WI38 (cell line): ENCODE results near the gene LAMA5.

Experiments
- H3K4me3 ChIP-seq: 2 replicates; pipeline ENCODE4 v1.5.1; 2011; ENCODE audit warnings: low read depth, mild to moderate bottlenecking, control low read depth, low read length
- CTCF ChIP-seq: IDR thresholded peaks from 2 replicates; pipeline ENCODE4 v1.5.1; 2012; ENCODE audit warnings: low read depth, mild to moderate bottlenecking, control low read depth, low read length

LAMA5 gene

GRCh38 chr20:62402456-62403150 lies 35.5 kb upstream of the LAMA5 start:
- no peak overlapping the region for H3K4me3 ChIP-seq
- TF ChIP-seq CTCF: no peak

GRCh38 chr20:62401331-62401779 lies 34.2 kb upstream of the LAMA5 start:
- TF ChIP-seq CTCF: no peak
- no peak overlapping the region for H3K4me3 ChIP-seq

DNA sequence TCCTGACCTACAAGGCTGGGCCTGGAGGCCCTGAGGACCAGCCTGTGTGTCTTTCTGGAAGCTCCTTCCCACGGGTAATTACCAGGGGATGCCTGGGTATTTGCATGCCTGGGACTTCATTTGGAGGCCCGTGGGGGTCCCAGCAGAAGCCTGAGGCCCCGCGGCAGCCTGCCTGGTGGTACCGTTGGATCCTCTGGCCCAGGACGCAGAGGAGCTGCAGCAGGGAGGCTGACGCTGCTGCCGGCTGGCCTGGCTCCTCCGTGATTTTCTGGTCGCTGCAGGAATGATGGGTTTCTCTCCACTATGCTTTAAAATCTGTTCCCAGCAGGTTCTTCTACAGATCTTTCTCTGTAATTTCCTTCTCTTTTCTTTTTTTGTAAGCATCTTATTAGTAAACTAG lies 33.4 kb upstream of the LAMA5 start:
- H3K4me3 ChIP-seq: no peak overlapping the region
- TF ChIP-seq CTCF: no peak

GRCh38 chr20:62400021-62400420 lies 32.9 kb upstream of the LAMA5 start:
- H3K4me3 ChIP-seq: no peak overlapping the region
- no peak for TF ChIP-seq CTCF

DNA sequence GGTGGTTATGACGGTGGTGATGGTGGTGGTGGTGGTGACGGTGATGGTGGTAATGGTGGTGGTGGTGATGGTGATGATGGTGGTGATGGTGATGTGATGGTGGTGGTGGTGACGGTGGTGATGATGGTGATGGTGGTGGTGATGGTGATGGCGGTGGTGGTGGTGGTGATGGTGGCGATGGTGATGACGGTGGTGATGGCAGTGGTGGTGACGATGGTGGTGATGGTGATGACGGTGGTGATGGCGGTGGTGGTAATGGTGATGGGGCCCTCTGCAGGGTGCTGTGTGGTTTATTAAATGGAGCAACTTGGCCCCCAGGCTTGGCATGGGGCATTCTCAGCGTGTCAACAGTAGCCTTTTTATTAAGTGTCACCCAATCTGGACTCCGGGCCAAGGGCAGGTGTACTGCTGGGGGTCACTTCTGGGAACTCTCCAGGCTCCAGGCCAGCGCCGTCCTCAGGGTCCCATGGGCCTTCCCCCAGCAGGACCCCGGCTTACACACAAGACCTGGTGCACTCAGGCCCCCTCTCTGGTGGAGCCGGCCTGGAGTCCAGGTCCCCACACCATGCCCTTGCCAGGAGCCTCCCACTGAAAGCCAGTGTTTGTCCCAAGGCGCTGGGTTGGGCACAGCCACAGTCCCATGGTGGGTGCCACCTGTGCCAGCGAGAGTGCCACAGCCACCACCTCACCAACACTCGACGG lies 31.2 kb upstream of the LAMA5 start:
- no peak for TF ChIP-seq CTCF
- no peak overlapping the region for H3K4me3 ChIP-seq

GRCh38 chr20:62396367-62397239 lies 29.5 kb upstream of the LAMA5 start:
- TF ChIP-seq CTCF: no peak
- H3K4me3 ChIP-seq: no peak overlapping the region
